ENCODE data around the gene FDCSP. TPM values are rescaled to one million over a fixed set of nuclear protein-coding genes. Genes with fewer than 3 reads are reported as not detected.

The FDCSP gene
- total and polyA plus RNA-seq, 2 of the 13 experiments (the other 11 are each of a cell fraction or from before 2014, with no cell fraction given): not detected

GRCh38 chr4:70183168-70183939, 42.6 kb upstream of the FDCSP start (continued):
- TF ChIP-seq ZNF20 (CRISPR knock-in tag; IDR thresholded peaks at IDR 0.05) (no peak), ZNF362 (CRISPR knock-in tag; IDR thresholded peaks at IDR 0.05; ENCODE audit: borderline replicate concordance) (peak; percentile 86), REXO4 (CRISPR knock-in tag; IDR thresholded peaks at IDR 0.05; ENCODE audit: borderline replicate concordance) (no peak)

- Histone ChIP-seq H3K9ac (ENCODE audit: insufficient read depth, low read depth, low read length) (peak overlapping the region; percentile 54; the same call in 1 of the 2 replicates), H3K4me2 (ENCODE audit: low read depth, low read length) (no peak overlapping the region), H3K9me3 (ENCODE audit: low read length) (no peaks in the 10 kb centered on the region), H4K20me1 (ENCODE audit: insufficient read depth, low read length) (no peaks in the 10 kb centered on the region), H3K27me3 (ENCODE audit: control insufficient read depth in 1 of 2, insufficient read depth in 2 of 2, low read length in 2 of 2) (no peaks in the 10 kb centered on the region), H3K4me3 (replicated peaks in 1 of 3; ENCODE audit: insufficient read depth in 1 of 3, low read depth in 2 of 3, low read length in 3 of 3) (no peak overlapping the region), H3K4me1 (ENCODE audit: insufficient read depth, low read length) (peaks cover 73% of the 10 kb centered on the region), H2AFZ (ENCODE audit: low read length) (no peak overlapping the region), H3K79me2 (ENCODE audit: insufficient read depth, low read length) (no peaks in the 10 kb centered on the region), H3K27ac (ENCODE audit: extremely low read length, insufficient read depth, low read length) (peak overlapping the region; percentile 90), H3K36me3 (replicated peaks in 1 of 2; ENCODE audit: control insufficient read depth in 1 of 2, insufficient read depth in 2 of 2, low read length in 2 of 2) (no peaks in the 10 kb centered on the region)
- BruUV-seq (replicated peaks): no TSS peak
- ChIA-PET POLR2A (interaction anchor here (1.9 to 2.2 kb wide), 2 partner anchors 353 to 360 kb away, joined by 4 to 12 read pairs; no protein-coding TSS in a partner anchor), CTCF (ENCODE audit: low intra/inter-chr PET ratio, low total read pairs) (interaction anchor here (0.8 kb wide), 1 partner anchor 288 kb away, joined by 3 read pairs; no protein-coding TSS in a partner anchor)
- in situ Hi-C loops (cut with HindIII; ENCODE audit: extremely low pct_ligation_motif_present, low pct_unique_long_range_greater_than_20kb) (loop anchor here (5.0 to 10.0 kb wide), 2 partner anchors 299 to 352 kb away; no protein-coding TSS in a partner anchor), intact Hi-C loops (cut with micrococcal nuclease; ENCODE audit: unreplicated experiment) (loop anchor here (1.0 to 5.0 kb wide), 9 partner anchors 55 to 495 kb away; no protein-coding TSS in a partner anchor)
- DNase-seq (ENCODE audit: low spot score): no peak
- no peak for ATAC-seq
- FAIRE-seq: no peak
- no peak for TF ChIP-seq E2F5 (CRISPR knock-in tag; conservative IDR thresholded peaks at IDR 0.05)
- 0 out of 2 replicates have a peak, but pooled peaks have one; percentile 31 for TF ChIP-seq DMAP1 (CRISPR knock-in tag; IDR thresholded peaks at IDR 0.05)
- TF ChIP-seq PATZ1 (CRISPR knock-in tag; IDR thresholded peaks at IDR 0.05): 0 out of 2 replicates have a peak, but pooled peaks have one; percentile 14
- WGBS (ENCODE audit: low lambda C conversion rate): 89% methylated on average over 1 of the region's 1 CpG
Measured at GRCh38 chr4:70183940-70184246, 42.0 kb upstream of the FDCSP start.

All from HepG2 (cell line).